H9 (cell line): Measurements from ENCODE around the gene FYN. TPM values are rescaled to one million over a fixed set of nuclear protein-coding genes. Genes with fewer than 3 reads are reported as not detected.

Experiments used
- DNase-seq: peaks from one replicate; pipeline ENCODE4 v3.0.0-alpha.2; 2017
- H2AFZ ChIP-seq: one replicate; pipeline ENCODE4 v1.6.1; 2013; ENCODE audit warnings: mild to moderate bottlenecking, low read length, control low read depth, moderate library complexity
- H2AK5ac ChIP-seq: 2 replicates; pipeline ENCODE4 v1.6.1; 2013; ENCODE audit warnings: low read length, control low read depth, mixed read lengths; ENCODE audit not compliant: insufficient read length
- H2BK120ac ChIP-seq: one replicate; pipeline ENCODE4 v1.6.1; 2013; ENCODE audit warnings: low read depth, mild to moderate bottlenecking, low read length, control low read depth, inconsistent platforms; ENCODE audit not compliant: poor library complexity, severe bottlenecking
- H2BK12ac ChIP-seq: 2 replicates; pipeline ENCODE4 v1.6.1; 2013; ENCODE audit warnings: low read length, control low read depth, mixed read lengths, low read depth; ENCODE audit not compliant: insufficient read length
- H2BK15ac ChIP-seq: 2 replicates; pipeline ENCODE4 v1.6.1; 2013; ENCODE audit warnings: low read depth, low read length, control low read depth
- H2BK20ac ChIP-seq: one replicate; pipeline ENCODE4 v1.6.1; 2013; ENCODE audit warnings: low read depth, mild to moderate bottlenecking, low read length, control low read depth, inconsistent platforms; ENCODE audit not compliant: poor library complexity, severe bottlenecking
- H2BK5ac ChIP-seq: 2 replicates; pipeline ENCODE4 v1.6.1; 2013; ENCODE audit warnings: low read length, control low read depth, mixed read lengths; ENCODE audit not compliant: insufficient read length
- H3K14ac ChIP-seq: 2 replicates; pipeline ENCODE4 v1.6.1; 2013; ENCODE audit warnings: low read length, control low read depth; ENCODE audit not compliant: insufficient read depth
- H3K18ac ChIP-seq: 2 replicates; pipeline ENCODE4 v1.6.1; 2013; ENCODE audit warnings: low read depth, mild to moderate bottlenecking, mixed read lengths, low read length, control low read depth; ENCODE audit not compliant: insufficient read length
- H3K23ac ChIP-seq: 2 replicates; pipeline ENCODE4 v1.6.1; 2013; ENCODE audit warnings: low read length, control low read depth, mixed read lengths, low read depth; ENCODE audit not compliant: insufficient read length
- H3K23me2 ChIP-seq: 2 replicates; pipeline ENCODE4 v1.6.1; 2013; ENCODE audit warnings: low read depth, mild to moderate bottlenecking, mixed read lengths, low read length, control low read depth; ENCODE audit not compliant: insufficient read length, poor library complexity, severe bottlenecking
- H3K27ac ChIP-seq: 2 replicates; pipeline ENCODE4 v1.5.1; 2013; ENCODE audit warnings: low read length, control low read depth, mixed read lengths, low read depth; ENCODE audit not compliant: insufficient read length
- H3K27me3 ChIP-seq: 2 replicates; pipeline ENCODE4 v1.6.1; 2013; ENCODE audit warnings: low read length, control low read depth, inconsistent platforms; ENCODE audit not compliant: insufficient read depth
- H3K4ac ChIP-seq: 2 replicates; pipeline ENCODE4 v1.6.1; 2013; ENCODE audit warnings: low read depth, mild to moderate bottlenecking, control low read depth, inconsistent platforms, low read length, moderate library complexity
- H3K4me1 ChIP-seq: 2 replicates; pipeline ENCODE4 v1.6.1; 2013; ENCODE audit warnings: low read length, control low read depth, inconsistent platforms; ENCODE audit not compliant: insufficient read depth
- H3K4me2 ChIP-seq: 2 replicates; pipeline ENCODE4 v1.6.1; 2013; ENCODE audit warnings: low read length, control low read depth, mixed read lengths; ENCODE audit not compliant: insufficient read length, insufficient read depth
- H3K56ac ChIP-seq: 2 replicates; pipeline ENCODE4 v1.6.1; 2013; ENCODE audit warnings: low read depth, mild to moderate bottlenecking, mixed read lengths, low read length, control low read depth; ENCODE audit not compliant: insufficient read length
- H3K79me1 ChIP-seq: 2 replicates; pipeline ENCODE4 v1.6.1; 2013; ENCODE audit warnings: low read depth, mild to moderate bottlenecking, moderate library complexity, low read length, control low read depth, inconsistent platforms; ENCODE audit not compliant: insufficient read depth, poor library complexity, severe bottlenecking
- H3K79me2 ChIP-seq: 2 replicates; pipeline ENCODE4 v1.6.1; 2013; ENCODE audit warnings: low read length, control low read depth, inconsistent platforms; ENCODE audit not compliant: insufficient read depth
- H3K9ac ChIP-seq: 2 replicates; pipeline ENCODE4 v1.6.1; 2013; ENCODE audit warnings: low read length, control low read depth, mixed read lengths; ENCODE audit not compliant: insufficient read length; ENCODE audit errors: extremely low read depth
- H3K9me3 ChIP-seq: one replicate; pipeline ENCODE4 v1.6.1; 2013; ENCODE audit warnings: low read depth, low read length, inconsistent platforms; ENCODE audit not compliant: control insufficient read depth
- H3T11ph ChIP-seq: one replicate; pipeline ENCODE4 v1.6.1; 2013; ENCODE audit warnings: mild to moderate bottlenecking, low read length, control low read depth, inconsistent platforms
- H4K20me1 ChIP-seq: one replicate; pipeline ENCODE4 v1.6.1; 2013; ENCODE audit not compliant: control insufficient read depth, insufficient read length, insufficient read depth
- H4K5ac ChIP-seq: 2 replicates; pipeline ENCODE4 v1.6.1; 2013; ENCODE audit warnings: low read depth, mild to moderate bottlenecking, mixed read lengths, low read length, control low read depth; ENCODE audit not compliant: insufficient read length
- H4K8ac ChIP-seq: replicated peaks from 2 replicates; pipeline ENCODE4 v1.6.1; 2013; ENCODE audit warnings: low read length, control low read depth, mixed read lengths, low read depth; ENCODE audit not compliant: insufficient read length
- H4K91ac ChIP-seq: 2 replicates; pipeline ENCODE4 v1.6.1; 2013; ENCODE audit warnings: low read depth, mild to moderate bottlenecking, moderate library complexity, mixed read lengths, low read length, control low read depth; ENCODE audit not compliant: insufficient read length
- H3K27ac Mint-ChIP-seq, 3 experiments: 2 replicates in 2 of 3; 3 replicates in 1 of 3; pipeline ENCODE4 v1.8.0; 2020 to 2021; ENCODE audit warnings: mixed read lengths in 3 of 3, mild to moderate bottlenecking in 1 of 3, moderate library complexity in 1 of 3
- H3K27me3 Mint-ChIP-seq: 2 replicates; pipeline ENCODE4 v1.8.0; 2021; ENCODE audit warnings: low read depth, mild to moderate bottlenecking, moderate library complexity, mixed read lengths
- H3K36me3 Mint-ChIP-seq, 3 experiments: 2 replicates in 2 of 3; 3 replicates in 1 of 3; pipeline ENCODE4 v1.8.0; 2020 to 2021; ENCODE audit warnings: low read depth in 3 of 3, mixed read lengths in 3 of 3; ENCODE audit not compliant: insufficient read depth in 1 of 3
- H3K4me1 Mint-ChIP-seq, 2 experiments: 2 replicates each; pipeline ENCODE4 v1.8.0; 2020; ENCODE audit warnings: mixed read lengths in 2 of 2
- H3K4me3 Mint-ChIP-seq, 2 experiments: 2 replicates in 1 of 2; 3 replicates in 1 of 2; pipeline ENCODE4 v1.8.0; 2020 to 2021; ENCODE audit warnings: mild to moderate bottlenecking in 2 of 2, mixed read lengths in 2 of 2, moderate library complexity in 1 of 2
- H3K9me3 Mint-ChIP-seq, 2 experiments: 2 replicates in 1 of 2; 3 replicates in 1 of 2; pipeline ENCODE4 v1.8.0; 2020; ENCODE audit warnings: mild to moderate bottlenecking in 2 of 2, mixed read lengths in 2 of 2, moderate library complexity in 1 of 2
- CTCF ChIP-seq: fragments of 200-600 bp; sonication (generic); conservative IDR thresholded peaks from 3 replicates; pipeline ENCODE4 v1.8.0; 2021; ENCODE audit warnings: antibody characterized with exemption, mild to moderate bottlenecking
- WGBS: extraction: QIAGEN DNeasy Blood & Tissue Kit; methylation state at CpG from one replicate; pipeline ENCODE4 v1.1.7; 2013; ENCODE audit warnings: missing lambda C conversion rate, low lambda C conversion rate, mixed read lengths; ENCODE audit not compliant: insufficient read length; ENCODE audit errors: extremely low coverage; 5-methylcytosine and 5-hydroxymethylcytosine counted together
- total RNA-seq: library from RNA; stranded (reverse); gene quantifications from 2 replicates; pipeline ENCODE4 v1.2.1, GENCODE V29; 2021

The FYN gene
- total RNA-seq, 1 experiment from 2014 or later, result 64.8 TPM

- H3K4me1 Mint-ChIP-seq, result peaks cover 12 to 13% of the 10 kb centered on the region in 2 experiments
- H4K5ac ChIP-seq, result no peak overlapping the region
- H3K9me3 ChIP-seq, result no peaks in the 10 kb centered on the region
- no peak overlapping the region for H3K27ac ChIP-seq
- no peak overlapping the region for H2AK5ac ChIP-seq
- no peak overlapping the region for H3T11ph ChIP-seq
- H3K27me3 ChIP-seq, result no peaks in the 10 kb centered on the region
- no peak overlapping the region for H3K18ac ChIP-seq
- H2BK20ac ChIP-seq, result no peak overlapping the region
- H3K56ac ChIP-seq, result no peak overlapping the region
- H3K23ac ChIP-seq, result no peak overlapping the region
- no peaks in the 10 kb centered on the region for H3K23me2 ChIP-seq
- H2BK12ac ChIP-seq, result no peak overlapping the region
- H2BK15ac ChIP-seq, result no peak overlapping the region
- no peak for DNase-seq
- no peaks in the 10 kb centered on the region for H3K27me3 Mint-ChIP-seq
- no peak overlapping the region for H3K14ac ChIP-seq
- no peak overlapping the region for H2BK120ac ChIP-seq
- H3K27ac Mint-ChIP-seq, result peak overlapping the region in 1 of 3 experiments; percentile 1; a peak in 2 of 7 replicates
- no peaks in the 10 kb centered on the region; a peak in 1 of 7 replicates for H3K36me3 Mint-ChIP-seq
- H2AFZ ChIP-seq, result no peak overlapping the region
- peaks cover 13% of the 10 kb centered on the region for H3K4me1 ChIP-seq
- H4K20me1 ChIP-seq, result no peaks in the 10 kb centered on the region
- H3K4me2 ChIP-seq, result no peak overlapping the region
- no peak for TF ChIP-seq CTCF
- H3K79me1 ChIP-seq, result no peaks in the 10 kb centered on the region
- H3K9ac ChIP-seq, result no peak overlapping the region
- no peaks in the 10 kb centered on the region for H3K9me3 Mint-ChIP-seq
- H2BK5ac ChIP-seq, result no peak overlapping the region
- H3K79me2 ChIP-seq, result no peaks in the 10 kb centered on the region; the same call in 1 of the 2 replicates
- H3K4me3 Mint-ChIP-seq, result no peak overlapping the region
- H4K91ac ChIP-seq, result no peak overlapping the region
- H4K8ac ChIP-seq, result no peak overlapping the region
- H3K4ac ChIP-seq, result no peak overlapping the region
- no CpG with 5 or more reads among the region's 8 CpGs for WGBS
Observed at GRCh38 chr6:111837641-111838500, 35.4 kb downstream of the FYN start.
